Suppressor macrophage treated with lipopolysaccharide for 1 hour (primary cell): ENCODE data around the gene NTRK2.

Experiments used
- DNase-seq, 3 donors: peaks; one replicate each; pipeline ENCODE4 v3.0.0-alpha.2; 2020 to 2022

Gene NTRK2

GRCh38 chr9:84823421-84824271 lies 154.1 kb downstream of the NTRK2 start:
- no peak for DNase-seq

GRCh38 chr9:84827216-84827765 lies 157.8 kb downstream of the NTRK2 start:
- no peak for DNase-seq

GRCh38 chr9:84828046-84828445 lies 158.5 kb downstream of the NTRK2 start:
- DNase-seq, result no peak

GRCh38 chr9:84829471-84829870 lies 159.9 kb downstream of the NTRK2 start:
- no peak for DNase-seq

- DNase-seq, result no peak
Measured at GRCh38 chr9:84829997-84830696, 160.6 kb downstream of the NTRK2 start.

GRCh38 chr9:84831377-84831776 lies 161.8 kb downstream of the NTRK2 start:
- DNase-seq, result no peak

GRCh38 chr9:84832453-84832852 lies 162.9 kb downstream of the NTRK2 start:
- DNase-seq, result no peak

- no peak for DNase-seq
Measured at GRCh38 chr9:84834426-84834825, 164.9 kb downstream of the NTRK2 start.

GRCh38 chr9:84835745-84836144 lies 166.2 kb downstream of the NTRK2 start:
- no peak for DNase-seq

- DNase-seq, result no peak
Measured at GRCh38 chr9:84838879-84839278, 169.3 kb downstream of the NTRK2 start.

GRCh38 chr9:84839541-84839940 lies 170.0 kb downstream of the NTRK2 start:
- DNase-seq, result no peak

- no peak for DNase-seq
Measured at GRCh38 chr9:84841931-84842330, 172.4 kb downstream of the NTRK2 start.

- no peak for DNase-seq
Measured at GRCh38 chr9:84843175-84843824, 173.8 kb downstream of the NTRK2 start.

- DNase-seq, result no peak
Measured at GRCh38 chr9:84845956-84846900, 176.7 kb downstream of the NTRK2 start.

GRCh38 chr9:84846906-84847305 lies 177.4 kb downstream of the NTRK2 start:
- no peak for DNase-seq

- no peak for DNase-seq
Measured at GRCh38 chr9:84849049-84849448, 179.5 kb downstream of the NTRK2 start.

- DNase-seq, result no peak
Measured at GRCh38 chr9:84850830-84851392, 181.4 kb downstream of the NTRK2 start.

- DNase-seq, result no peak
Measured at GRCh38 chr9:84851935-84852585, 182.5 kb downstream of the NTRK2 start.

GRCh38 chr9:84852617-84853301 lies 183.2 kb downstream of the NTRK2 start:
- no peak for DNase-seq

GRCh38 chr9:84856181-84856632 lies 186.7 kb downstream of the NTRK2 start:
- DNase-seq, result no peak

- no peak for DNase-seq
Measured at GRCh38 chr9:84857211-84857610, 187.7 kb downstream of the NTRK2 start.
